Measurements from ENCODE around the gene RNF111. TPM values are rescaled to one million over a fixed set of nuclear protein-coding genes. Genes with fewer than 3 reads are reported as not detected.

The RNF111 gene
- total and polyA plus RNA-seq, 2 experiments from 2014 or later: 14.4 to 24.5 TPM

Other genes with a start within 250 kb of the RNF111 start
- 114 and 135 TPM in 2 replicates for gene ADAM10, start 238.0 kb upstream of the RNF111 start, total RNA-seq (2014; rRNA removed; shearing (Covaris generic))
- gene ADAM10, start 238.0 kb upstream of the RNF111 start, polyA plus RNA-seq (2016; fragmentation: Nextera tagmentation; extraction: Ambion mirVana): 19.5 and 25.0 TPM in 2 replicates
- gene MINDY2, start 216.4 kb upstream of the RNF111 start, total RNA-seq (2014; rRNA removed; shearing (Covaris generic)): 36.3 and 40.3 TPM in 2 replicates
- 34.0 and 47.9 TPM in 2 replicates for gene MINDY2, start 216.4 kb upstream of the RNF111 start, polyA plus RNA-seq (2016; fragmentation: Nextera tagmentation; extraction: Ambion mirVana)
- 165 and 210 TPM in 2 replicates for gene SLTM, start 54.0 kb upstream of the RNF111 start, total RNA-seq (2014; rRNA removed; shearing (Covaris generic))
- 398 and 476 TPM in 2 replicates for gene SLTM, start 54.0 kb upstream of the RNF111 start, polyA plus RNA-seq (2016; fragmentation: Nextera tagmentation; extraction: Ambion mirVana)
- gene CCNB2, start 117.5 kb downstream of the RNF111 start, total RNA-seq (2014; rRNA removed; shearing (Covaris generic)): 108 and 120 TPM in 2 replicates
- gene CCNB2, start 117.5 kb downstream of the RNF111 start, polyA plus RNA-seq (2016; fragmentation: Nextera tagmentation; extraction: Ambion mirVana): 72.8 and 81.8 TPM in 2 replicates
- gene LDHAL6B, start 219.2 kb downstream of the RNF111 start, total RNA-seq (2014; rRNA removed; shearing (Covaris generic)): not detected in 2 replicates
- gene LDHAL6B, start 219.2 kb downstream of the RNF111 start, polyA plus RNA-seq (2016; fragmentation: Nextera tagmentation; extraction: Ambion mirVana): not detected in 2 replicates

Measured in GM23338 (cell line).